ENCODE results near the gene NAV1. TPM values are rescaled to one million over a fixed set of nuclear protein-coding genes. Genes with fewer than 3 reads are reported as not detected.

The NAV1 gene
- total RNA-seq, 1 experiment from 2014 or later, result 51.0 TPM

DNA sequence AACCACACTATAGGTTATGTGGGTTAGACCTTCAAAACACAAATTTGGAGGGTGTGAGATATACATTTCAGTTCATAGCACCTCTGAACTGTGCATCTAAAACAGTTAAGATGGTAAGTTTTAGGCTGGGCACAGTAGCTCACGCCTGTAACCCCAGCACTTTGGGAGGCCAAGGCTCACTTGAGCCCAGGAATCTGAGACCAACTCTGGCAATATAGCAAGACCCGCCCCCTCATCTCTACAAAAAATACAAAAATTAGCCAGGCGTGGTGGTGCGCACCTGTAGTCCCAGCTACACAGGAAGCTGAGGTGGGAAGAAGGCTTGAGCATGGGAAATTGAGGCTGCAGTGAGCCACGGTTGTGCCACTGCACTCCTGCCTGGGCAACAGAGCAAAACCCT lies 47.9 kb downstream of the NAV1 start:
- Mint-ChIP-seq H3K36me3 (no peaks in the 10 kb centered on the region), H3K27me3 (ENCODE audit: low read depth) (peaks cover 4% of the 10 kb centered on the region; the same call in 1 of the 2 replicates), H3K4me3 (no peak overlapping the region), H3K9me3 (no peaks in the 10 kb centered on the region), H3K4me1 (peaks cover 31% of the 10 kb centered on the region), H3K27ac (no peak overlapping the region)
- POLR2A ChIA-PET, result no interaction called here
- no peak for DNase-seq (ENCODE audit: low spot score)
- no peak for ATAC-seq
- no peak for TF ChIP-seq ZNF219 (CRISPR knock-in tag; IDR thresholded peaks at IDR 0.05; ENCODE audit: borderline replicate concordance)
- TF ChIP-seq, protein P1, sequence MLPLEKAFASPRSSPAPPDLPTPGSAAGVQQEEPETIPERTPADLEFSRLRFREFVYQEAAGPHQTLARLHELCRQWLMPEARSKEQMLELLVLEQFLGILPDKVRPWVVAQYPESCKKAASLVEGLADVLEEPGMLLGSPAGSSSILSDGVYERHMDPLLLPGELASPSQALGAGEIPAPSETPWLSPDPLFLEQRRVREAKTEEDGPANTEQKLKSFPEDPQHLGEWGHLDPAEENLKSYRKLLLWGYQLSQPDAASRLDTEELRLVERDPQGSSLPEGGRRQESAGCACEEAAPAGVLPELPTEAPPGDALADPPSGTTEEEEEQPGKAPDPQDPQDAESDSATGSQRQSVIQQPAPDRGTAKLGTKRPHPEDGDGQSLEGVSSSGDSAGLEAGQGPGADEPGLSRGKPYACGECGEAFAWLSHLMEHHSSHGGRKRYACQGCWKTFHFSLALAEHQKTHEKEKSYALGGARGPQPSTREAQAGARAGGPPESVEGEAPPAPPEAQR (CRISPR knock-in tag; IDR thresholded peaks at IDR 0.05), result no peak
- TF ChIP-seq, protein P2, sequence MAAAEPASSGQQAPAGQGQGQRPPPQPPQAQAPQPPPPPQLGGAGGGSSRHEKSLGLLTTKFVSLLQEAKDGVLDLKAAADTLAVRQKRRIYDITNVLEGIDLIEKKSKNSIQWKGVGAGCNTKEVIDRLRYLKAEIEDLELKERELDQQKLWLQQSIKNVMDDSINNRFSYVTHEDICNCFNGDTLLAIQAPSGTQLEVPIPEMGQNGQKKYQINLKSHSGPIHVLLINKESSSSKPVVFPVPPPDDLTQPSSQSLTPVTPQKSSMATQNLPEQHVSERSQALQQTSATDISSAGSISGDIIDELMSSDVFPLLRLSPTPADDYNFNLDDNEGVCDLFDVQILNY (CRISPR knock-in tag; IDR thresholded peaks at IDR 0.05), result no peak
- no peak for TF ChIP-seq NR1H2 (CRISPR knock-in tag; IDR thresholded peaks at IDR 0.05)
- TF ChIP-seq ZNF232 (CRISPR knock-in tag; IDR thresholded peaks at IDR 0.05), result no peak
- TF ChIP-seq ZNF138 (CRISPR knock-in tag; conservative IDR thresholded peaks at IDR 0.05), result no peak
- no peak for TF ChIP-seq SP1 (CRISPR knock-in tag; conservative IDR thresholded peaks at IDR 0.05)
- TF ChIP-seq NR3C1 (CRISPR knock-in tag; conservative IDR thresholded peaks at IDR 0.05; ENCODE audit: low read depth), result no peak
- TF ChIP-seq ZNF396 (CRISPR knock-in tag; IDR thresholded peaks at IDR 0.05; ENCODE audit: borderline replicate concordance), result no peak
- no peak for TF ChIP-seq ZNF423 (CRISPR knock-in tag; IDR thresholded peaks at IDR 0.05)
- TF ChIP-seq, protein P3, sequence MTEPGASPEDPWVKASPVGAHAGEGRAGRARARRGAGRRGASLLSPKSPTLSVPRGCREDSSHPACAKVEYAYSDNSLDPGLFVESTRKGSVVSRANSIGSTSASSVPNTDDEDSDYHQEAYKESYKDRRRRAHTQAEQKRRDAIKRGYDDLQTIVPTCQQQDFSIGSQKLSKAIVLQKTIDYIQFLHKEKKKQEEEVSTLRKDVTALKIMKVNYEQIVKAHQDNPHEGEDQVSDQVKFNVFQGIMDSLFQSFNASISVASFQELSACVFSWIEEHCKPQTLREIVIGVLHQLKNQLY (CRISPR knock-in tag; IDR thresholded peaks at IDR 0.05), result no peak
- no peak for TF ChIP-seq TEAD4 (CRISPR knock-in tag; IDR thresholded peaks at IDR 0.05)
- TF ChIP-seq, protein P4, sequence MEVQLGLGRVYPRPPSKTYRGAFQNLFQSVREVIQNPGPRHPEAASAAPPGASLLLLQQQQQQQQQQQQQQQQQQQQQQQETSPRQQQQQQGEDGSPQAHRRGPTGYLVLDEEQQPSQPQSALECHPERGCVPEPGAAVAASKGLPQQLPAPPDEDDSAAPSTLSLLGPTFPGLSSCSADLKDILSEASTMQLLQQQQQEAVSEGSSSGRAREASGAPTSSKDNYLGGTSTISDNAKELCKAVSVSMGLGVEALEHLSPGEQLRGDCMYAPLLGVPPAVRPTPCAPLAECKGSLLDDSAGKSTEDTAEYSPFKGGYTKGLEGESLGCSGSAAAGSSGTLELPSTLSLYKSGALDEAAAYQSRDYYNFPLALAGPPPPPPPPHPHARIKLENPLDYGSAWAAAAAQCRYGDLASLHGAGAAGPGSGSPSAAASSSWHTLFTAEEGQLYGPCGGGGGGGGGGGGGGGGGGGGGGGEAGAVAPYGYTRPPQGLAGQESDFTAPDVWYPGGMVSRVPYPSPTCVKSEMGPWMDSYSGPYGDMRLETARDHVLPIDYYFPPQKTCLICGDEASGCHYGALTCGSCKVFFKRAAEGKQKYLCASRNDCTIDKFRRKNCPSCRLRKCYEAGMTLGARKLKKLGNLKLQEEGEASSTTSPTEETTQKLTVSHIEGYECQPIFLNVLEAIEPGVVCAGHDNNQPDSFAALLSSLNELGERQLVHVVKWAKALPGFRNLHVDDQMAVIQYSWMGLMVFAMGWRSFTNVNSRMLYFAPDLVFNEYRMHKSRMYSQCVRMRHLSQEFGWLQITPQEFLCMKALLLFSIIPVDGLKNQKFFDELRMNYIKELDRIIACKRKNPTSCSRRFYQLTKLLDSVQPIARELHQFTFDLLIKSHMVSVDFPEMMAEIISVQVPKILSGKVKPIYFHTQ (CRISPR knock-in tag; IDR thresholded peaks at IDR 0.05), result no peak
- no peak for TF ChIP-seq KAT7 (CRISPR knock-in tag; IDR thresholded peaks at IDR 0.05; ENCODE audit: borderline replicate concordance)
- TF ChIP-seq, protein P5, sequence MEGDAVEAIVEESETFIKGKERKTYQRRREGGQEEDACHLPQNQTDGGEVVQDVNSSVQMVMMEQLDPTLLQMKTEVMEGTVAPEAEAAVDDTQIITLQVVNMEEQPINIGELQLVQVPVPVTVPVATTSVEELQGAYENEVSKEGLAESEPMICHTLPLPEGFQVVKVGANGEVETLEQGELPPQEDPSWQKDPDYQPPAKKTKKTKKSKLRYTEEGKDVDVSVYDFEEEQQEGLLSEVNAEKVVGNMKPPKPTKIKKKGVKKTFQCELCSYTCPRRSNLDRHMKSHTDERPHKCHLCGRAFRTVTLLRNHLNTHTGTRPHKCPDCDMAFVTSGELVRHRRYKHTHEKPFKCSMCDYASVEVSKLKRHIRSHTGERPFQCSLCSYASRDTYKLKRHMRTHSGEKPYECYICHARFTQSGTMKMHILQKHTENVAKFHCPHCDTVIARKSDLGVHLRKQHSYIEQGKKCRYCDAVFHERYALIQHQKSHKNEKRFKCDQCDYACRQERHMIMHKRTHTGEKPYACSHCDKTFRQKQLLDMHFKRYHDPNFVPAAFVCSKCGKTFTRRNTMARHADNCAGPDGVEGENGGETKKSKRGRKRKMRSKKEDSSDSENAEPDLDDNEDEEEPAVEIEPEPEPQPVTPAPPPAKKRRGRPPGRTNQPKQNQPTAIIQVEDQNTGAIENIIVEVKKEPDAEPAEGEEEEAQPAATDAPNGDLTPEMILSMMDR (IDR thresholded peaks at IDR 0.05), result no peak
- CTCF ChIA-PET, result interaction anchor here (1.4 kb wide), 1 partner anchor 27 kb away, joined by 3 read pairs; no protein-coding TSS in a partner anchor

DNA sequence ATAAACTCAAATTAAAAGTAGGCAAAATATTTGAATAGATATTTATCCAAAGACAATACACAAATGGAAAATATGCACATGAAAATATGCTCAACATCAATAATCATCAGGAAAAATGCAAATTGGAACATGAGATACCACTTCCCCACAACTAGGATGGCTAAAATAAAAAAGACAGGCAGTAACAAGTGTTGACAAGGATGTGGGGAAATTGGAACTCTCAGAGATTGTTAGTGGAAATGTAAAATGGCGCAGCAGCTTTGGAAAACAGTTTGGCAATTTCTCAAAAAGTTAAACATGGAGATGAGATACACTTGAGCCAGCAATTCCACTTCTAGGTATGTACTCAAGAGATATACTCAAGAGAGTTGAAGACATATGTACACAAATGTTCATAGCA lies 48.8 kb downstream of the NAV1 start:
- no peak for DNase-seq (ENCODE audit: low spot score)
- Mint-ChIP-seq H3K27ac (no peak overlapping the region), H3K4me1 (peaks cover 35% of the 10 kb centered on the region), H3K9me3 (no peaks in the 10 kb centered on the region), H3K27me3 (ENCODE audit: low read depth) (0 out of 2 replicates have a peak, but pooled peaks cover 4% of the 10 kb centered on the region), H3K36me3 (no peaks in the 10 kb centered on the region), H3K4me3 (no peak overlapping the region)
- ATAC-seq, result no peak
- ChIA-PET POLR2A (no interaction called here), CTCF (interaction anchor here (1.1 to 1.4 kb wide), 2 partner anchors 28 to 152 kb away, joined by 3 read pairs; no protein-coding TSS in a partner anchor)
- TF ChIP-seq TEAD1 (CRISPR knock-in tag; IDR thresholded peaks at IDR 0.05), result no peak
- TF ChIP-seq, protein P6, sequence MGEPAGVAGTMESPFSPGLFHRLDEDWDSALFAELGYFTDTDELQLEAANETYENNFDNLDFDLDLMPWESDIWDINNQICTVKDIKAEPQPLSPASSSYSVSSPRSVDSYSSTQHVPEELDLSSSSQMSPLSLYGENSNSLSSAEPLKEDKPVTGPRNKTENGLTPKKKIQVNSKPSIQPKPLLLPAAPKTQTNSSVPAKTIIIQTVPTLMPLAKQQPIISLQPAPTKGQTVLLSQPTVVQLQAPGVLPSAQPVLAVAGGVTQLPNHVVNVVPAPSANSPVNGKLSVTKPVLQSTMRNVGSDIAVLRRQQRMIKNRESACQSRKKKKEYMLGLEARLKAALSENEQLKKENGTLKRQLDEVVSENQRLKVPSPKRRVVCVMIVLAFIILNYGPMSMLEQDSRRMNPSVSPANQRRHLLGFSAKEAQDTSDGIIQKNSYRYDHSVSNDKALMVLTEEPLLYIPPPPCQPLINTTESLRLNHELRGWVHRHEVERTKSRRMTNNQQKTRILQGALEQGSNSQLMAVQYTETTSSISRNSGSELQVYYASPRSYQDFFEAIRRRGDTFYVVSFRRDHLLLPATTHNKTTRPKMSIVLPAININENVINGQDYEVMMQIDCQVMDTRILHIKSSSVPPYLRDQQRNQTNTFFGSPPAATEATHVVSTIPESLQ (CRISPR knock-in tag; IDR thresholded peaks at IDR 0.05), result no peak
- TF ChIP-seq ZNF671 (CRISPR knock-in tag; IDR thresholded peaks at IDR 0.05), result no peak
- no peak for TF ChIP-seq ZNF121 (CRISPR knock-in tag; IDR thresholded peaks at IDR 0.05)
- TF ChIP-seq TP53 (CRISPR knock-in tag; IDR thresholded peaks at IDR 0.05), result no peak
- TF ChIP-seq, protein P4 (CRISPR knock-in tag; IDR thresholded peaks at IDR 0.05), result no peak
- TF ChIP-seq NFATC4 (CRISPR knock-in tag; IDR thresholded peaks at IDR 0.05), result no peak
- TF ChIP-seq, protein P7, sequence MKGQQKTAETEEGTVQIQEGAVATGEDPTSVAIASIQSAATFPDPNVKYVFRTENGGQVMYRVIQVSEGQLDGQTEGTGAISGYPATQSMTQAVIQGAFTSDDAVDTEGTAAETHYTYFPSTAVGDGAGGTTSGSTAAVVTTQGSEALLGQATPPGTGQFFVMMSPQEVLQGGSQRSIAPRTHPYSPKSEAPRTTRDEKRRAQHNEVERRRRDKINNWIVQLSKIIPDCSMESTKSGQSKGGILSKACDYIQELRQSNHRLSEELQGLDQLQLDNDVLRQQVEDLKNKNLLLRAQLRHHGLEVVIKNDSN (CRISPR knock-in tag; IDR thresholded peaks at IDR 0.05), result no peak
- TF ChIP-seq ZNF138 (CRISPR knock-in tag; conservative IDR thresholded peaks at IDR 0.05), result no peak
- TF ChIP-seq EMX1 (CRISPR knock-in tag; IDR thresholded peaks at IDR 0.05), result no peak
